Sigmoid colon (tissue), 7 donors: ENCODE measurements around the gene ZSWIM5. TPM values are rescaled to one million over a fixed set of nuclear protein-coding genes. Genes with fewer than 3 reads are reported as not detected.
"Not testable (repeated sequence)": the region's sequence is repeated elsewhere in the genome, so short reads cannot be mapped to it uniquely, and the experiment has no call there.

Experiments used
- DNase-seq: peaks from one replicate; pipeline ENCODE4 v3.0.0-alpha.2; 2019
- H3K27ac ChIP-seq, 4 donors: fragments of 200-600 bp; sonication (generic); one replicate each; pipeline ENCODE4 v1.5.1; 2016 to 2019; ENCODE audit warnings: mild to moderate bottlenecking in 1 of 4
- H3K27me3 ChIP-seq, 3 donors: fragments of 200-600 bp; sonication (generic); one replicate each; pipeline ENCODE4 v1.5.1; 2019; ENCODE audit warnings: mild to moderate bottlenecking in 1 of 3
- H3K36me3 ChIP-seq, 4 donors: fragments of 200-600 bp; sonication (generic); one replicate each; pipeline ENCODE4 v1.5.1; 2016 to 2019
- H3K4me1 ChIP-seq, 4 donors: fragments of 200-600 bp; sonication (generic); one replicate each; pipeline ENCODE4 v1.5.1; 2017 to 2019
- H3K4me3 ChIP-seq, 4 donors: fragments of 200-600 bp; sonication (generic); one replicate each; pipeline ENCODE4 v1.5.1; 2017 to 2019; ENCODE audit warnings: mild to moderate bottlenecking in 2 of 4, moderate library complexity in 1 of 4
- H3K9me3 ChIP-seq, 4 donors: fragments of 200-600 bp in 3 of 4; sonication (generic) in 3 of 4; one replicate each; pipeline versions ENCODE4 v1.5.1 to v1.6.1; 2013 to 2019
- CTCF ChIP-seq, 4 experiments: fragments of 450-650 bp in 3 of 4; fragments of 200-600 bp in 1 of 4; IDR thresholded peaks; one replicate each; pipeline ENCODE4 v1.5.1; 2016 to 2019; ENCODE audit warnings: antibody characterized with exemption in 4 of 4, mild to moderate bottlenecking in 3 of 4, moderate library complexity in 2 of 4
- EP300 ChIP-seq, 4 donors: sonication (generic); formaldehyde crosslinking; IDR thresholded peaks; one replicate each; pipeline ENCODE4 v1.6.1; 2017; ENCODE audit warnings: antibody characterized with exemption in 4 of 4
- POLR2A ChIP-seq, 2 donors: fragments of 450-650 bp; IDR thresholded peaks; one replicate each; pipeline ENCODE4 v1.6.1; 2016; ENCODE audit warnings: antibody characterized with exemption in 2 of 2, mild to moderate bottlenecking in 2 of 2, moderate library complexity in 2 of 2
- POLR2AphosphoS5 ChIP-seq, 4 donors: sonication (generic); formaldehyde crosslinking; IDR thresholded peaks; one replicate each; pipeline ENCODE4 v1.6.1; 2017; ENCODE audit warnings: antibody characterized with exemption in 4 of 4
- WGBS, 2 donors: extraction: QIAGEN DNeasy Blood & Tissue Kit; methylation state at CpG; one replicate each; pipeline ENCODE4 v1.1.7; 2013; 5-methylcytosine and 5-hydroxymethylcytosine counted together
- intact Hi-C: fragments of 100-400 bp; cut with DNase I; formaldehyde crosslinking; loops from one replicate; pipeline ENCODE4 v1.15.1; 2023
- polyA plus RNA-seq, 3 donors: library from polyadenylated mRNA; stranded (reverse); fragments of 200-250 nt; gene quantifications; one replicate each; pipeline ENCODE4 v1.2.3, GENCODE V29; 2013
- total RNA-seq, 4 donors: library from RNA; depleted of rRNA; stranded (reverse); fragments of >200 nt; gene quantifications; one replicate each; pipeline ENCODE4 v1.1.0, GENCODE V29; 2016
- donor health status: healthy with polysubstance abuse.
- donor health status: Bipolar disorder and iron deficiency.
- donor health status: healthy.

The ZSWIM5 gene
- total and polyA plus RNA-seq, 7 donors = 2.4 to 4.3 (median 3.2) TPM

- Histone ChIP-seq H3K36me3 (no peaks in the 10 kb centered on the region), H3K9me3 (no peaks in the 10 kb centered on the region), H3K27me3 (no peaks in the 10 kb centered on the region), H3K4me3 (no peak overlapping the region), H3K27ac (no peak overlapping the region), H3K4me1 (peaks cover 0 to 22% (median 5%) of the 10 kb centered on the region in 4 donors)
- DNase-seq = no peak
- intact Hi-C loops = no loop called here
- TF ChIP-seq POLR2A (IDR thresholded peaks at IDR 0.05) = no peak
- no peak for TF ChIP-seq EP300 (IDR thresholded peaks at IDR 0.05)
- no peak for TF ChIP-seq CTCF (IDR thresholded peaks at IDR 0.05)
- TF ChIP-seq POLR2AphosphoS5 (IDR thresholded peaks at IDR 0.05) = no peak
Measured at GRCh38 chr1:45200435-45200834, 6.0 kb downstream of the ZSWIM5 start.

- Histone ChIP-seq H3K4me3 (no peak overlapping the region), H3K27ac (no peak overlapping the region), H3K9me3 (no peaks in the 10 kb centered on the region), H3K36me3 (no peaks in the 10 kb centered on the region), H3K27me3 (no peaks in the 10 kb centered on the region), H3K4me1 (peaks cover 0 to under 1% (median 0%) of the 10 kb centered on the region in 4 donors)
- intact Hi-C loops = no loop called here
- no peak for TF ChIP-seq EP300 (IDR thresholded peaks at IDR 0.05)
- no peak for TF ChIP-seq POLR2AphosphoS5 (IDR thresholded peaks at IDR 0.05)
- no peak for TF ChIP-seq POLR2A (IDR thresholded peaks at IDR 0.05)
- TF ChIP-seq CTCF (IDR thresholded peaks at IDR 0.05) = no peak
- WGBS, 2 donors = 78 to 86% methylated on average over 2 of the region's 2 CpGs
- no peak for DNase-seq
Measured at GRCh38 chr1:45198185-45198584, 8.2 kb downstream of the ZSWIM5 start.

GRCh38 chr1:45196863-45197262, 9.5 kb downstream of the ZSWIM5 start:
- Histone ChIP-seq H3K9me3 (no peaks in the 10 kb centered on the region), H3K4me3 (no peak overlapping the region), H3K27ac (no peak overlapping the region), H3K4me1 (no peaks in the 10 kb centered on the region), H3K27me3 (no peaks in the 10 kb centered on the region), H3K36me3 (no peaks in the 10 kb centered on the region)
- TF ChIP-seq CTCF (IDR thresholded peaks at IDR 0.05) (no peak), POLR2A (IDR thresholded peaks at IDR 0.05) (no peak), EP300 (IDR thresholded peaks at IDR 0.05) (no peak), POLR2AphosphoS5 (IDR thresholded peaks at IDR 0.05) (no peak)
- DNase-seq = no peak
- intact Hi-C loops = no loop called here

- Histone ChIP-seq H3K36me3 (no peaks in the 10 kb centered on the region), H3K9me3 (no peaks in the 10 kb centered on the region), H3K4me1 (no peaks in the 10 kb centered on the region), H3K27ac (no peak overlapping the region), H3K27me3 (no peaks in the 10 kb centered on the region), H3K4me3 (no peak overlapping the region)
- intact Hi-C loops = no loop called here
- no peak for TF ChIP-seq EP300 (IDR thresholded peaks at IDR 0.05)
- TF ChIP-seq POLR2AphosphoS5 (IDR thresholded peaks at IDR 0.05) = no peak
- TF ChIP-seq POLR2A (IDR thresholded peaks at IDR 0.05) = no peak
- no peak for TF ChIP-seq CTCF (IDR thresholded peaks at IDR 0.05)
- DNase-seq = no peak
- WGBS, 2 donors = 89 to 90% methylated on average over 4 of the region's 4 CpGs
Measured at GRCh38 chr1:45191418-45191783, 15.0 kb downstream of the ZSWIM5 start.

- Histone ChIP-seq H3K27ac (no peak overlapping the region), H3K27me3 (no peaks in the 10 kb centered on the region), H3K4me3 (no peak overlapping the region), H3K4me1 (no peaks in the 10 kb centered on the region), H3K36me3 (no peaks in the 10 kb centered on the region), H3K9me3 (no peaks in the 10 kb centered on the region)
- TF ChIP-seq CTCF (IDR thresholded peaks at IDR 0.05) (no peak), POLR2A (IDR thresholded peaks at IDR 0.05) (no peak), POLR2AphosphoS5 (IDR thresholded peaks at IDR 0.05) (no peak), EP300 (IDR thresholded peaks at IDR 0.05) (no peak)
- WGBS, 2 donors = 91 to 93% methylated on average over 2 of the region's 2 CpGs
- no peak for DNase-seq
- intact Hi-C loops = no loop called here
Measured at GRCh38 chr1:45187725-45188124, 18.7 kb downstream of the ZSWIM5 start.

GRCh38 chr1:45179918-45180519, 26.4 kb downstream of the ZSWIM5 start:
- H3K4me1 ChIP-seq, intact Hi-C loops, H3K27me3 ChIP-seq, H3K27ac ChIP-seq, H3K4me3 ChIP-seq, H3K36me3 ChIP-seq, DNase-seq: not testable (repeated sequence)
- 93 to 95% methylated on average over 20 of the region's 21 CpGs for WGBS, 2 donors
- peaks cover 0 to 10% (median 3%) of the 10 kb centered on the region in 4 donors for H3K9me3 ChIP-seq
